HG03571 (cell line): Measurements from ENCODE around the gene RS1.

Experiments used
- ATAC-seq: cut with Tn5 transposase; IDR thresholded peaks from one replicate; pipeline ENCODE4 v1.9.1; 2021; ENCODE audit not compliant: unreplicated experiment

Gene RS1

DNA sequence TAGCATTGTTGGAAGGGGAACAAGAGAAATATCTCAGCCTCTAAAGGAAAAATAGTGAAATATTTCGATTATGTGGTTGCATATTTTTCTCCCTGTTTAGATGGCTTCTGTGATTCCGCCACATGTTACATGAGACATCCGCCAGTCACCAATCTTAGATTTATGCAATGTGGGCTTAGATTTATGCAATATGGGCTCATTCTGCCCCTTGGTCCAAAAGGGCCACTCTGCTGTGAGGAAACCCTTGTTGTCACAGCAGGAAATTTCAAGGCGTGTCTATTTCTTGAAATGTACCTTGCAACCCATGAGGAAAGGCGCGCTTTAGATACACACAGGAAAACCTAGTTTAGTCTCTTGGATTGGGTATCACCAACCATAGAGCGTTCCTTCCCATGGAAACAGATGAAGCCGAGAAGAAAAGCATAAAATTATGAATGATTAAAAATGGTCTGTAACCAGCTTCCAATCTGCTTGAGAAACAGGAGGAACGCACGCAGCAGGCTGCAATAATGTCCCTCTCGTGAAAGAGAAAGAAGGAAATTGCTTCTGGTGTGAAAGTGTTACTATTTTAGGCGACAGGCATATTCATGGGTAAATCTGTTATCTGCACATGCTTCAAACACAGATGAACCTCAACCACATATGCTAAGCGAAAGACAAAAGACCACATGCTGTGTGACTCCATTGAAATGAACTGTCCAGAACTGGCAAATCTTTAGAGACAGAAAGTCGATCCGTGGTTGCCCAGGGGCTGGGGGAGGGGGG lies 3.7 kb downstream of the RS1 start:
- ATAC-seq: no peak

DNA sequence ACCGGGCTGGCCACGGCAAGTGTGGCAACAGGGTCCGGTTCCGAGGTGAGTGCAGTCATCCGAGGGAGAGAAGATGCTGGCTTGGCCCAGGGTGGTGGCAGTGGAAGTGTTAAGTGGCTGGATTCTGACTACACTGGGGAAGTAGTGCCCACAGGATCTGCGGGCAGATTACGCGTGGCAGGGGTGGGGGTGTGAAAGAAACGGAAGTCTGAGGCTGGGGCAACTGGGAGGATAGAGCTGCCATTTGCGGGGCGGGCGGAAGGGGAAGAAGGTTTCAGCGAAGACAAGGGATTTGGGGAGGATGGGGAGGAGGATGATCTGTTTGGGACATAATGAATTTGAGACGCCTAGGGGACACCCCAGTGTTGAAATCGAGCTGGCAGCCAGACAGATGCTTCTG lies 5.3 kb downstream of the RS1 start:
- ATAC-seq: no peak

DNA sequence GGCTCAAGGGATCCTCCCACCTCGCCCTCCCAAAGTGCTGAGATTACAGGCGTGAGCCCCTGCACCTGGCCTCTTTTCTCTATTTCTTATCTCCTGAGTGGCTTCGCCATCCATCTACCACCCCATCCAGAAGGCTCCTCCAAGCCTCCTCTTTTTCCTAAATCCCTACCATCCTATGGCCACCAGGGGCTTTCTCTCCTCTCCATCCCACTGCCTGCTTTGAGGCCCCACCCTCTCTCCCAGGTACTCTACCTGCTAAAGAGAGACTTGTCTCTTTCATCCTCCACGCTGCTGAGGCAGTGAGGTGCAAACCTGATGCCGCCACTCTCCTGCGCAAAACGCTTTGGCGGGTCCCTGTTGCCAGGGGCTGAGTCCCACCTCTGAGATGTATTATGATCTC lies 7.0 kb downstream of the RS1 start:
- ATAC-seq: no peak

DNA sequence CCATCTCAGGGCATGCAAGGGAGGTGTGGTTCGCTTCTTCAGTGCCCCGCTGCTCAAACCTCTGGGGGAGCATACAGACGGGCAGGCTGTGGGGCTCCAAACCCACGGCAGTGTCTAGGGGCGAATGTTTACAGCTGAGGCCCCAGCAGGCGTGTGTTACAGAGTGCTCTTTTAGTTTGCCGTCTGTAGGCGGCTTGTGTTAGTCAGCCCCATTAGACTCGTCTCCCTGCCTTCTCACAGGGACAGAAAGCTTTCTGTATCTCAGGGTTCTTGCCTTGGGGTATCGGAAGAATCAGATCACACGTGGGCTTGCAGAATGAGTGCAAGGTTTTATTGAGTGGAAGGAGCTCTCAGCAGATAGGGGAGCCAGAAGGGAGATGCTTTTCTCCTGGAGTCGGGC lies 10.6 kb downstream of the RS1 start:
- ATAC-seq: no peak

DNA sequence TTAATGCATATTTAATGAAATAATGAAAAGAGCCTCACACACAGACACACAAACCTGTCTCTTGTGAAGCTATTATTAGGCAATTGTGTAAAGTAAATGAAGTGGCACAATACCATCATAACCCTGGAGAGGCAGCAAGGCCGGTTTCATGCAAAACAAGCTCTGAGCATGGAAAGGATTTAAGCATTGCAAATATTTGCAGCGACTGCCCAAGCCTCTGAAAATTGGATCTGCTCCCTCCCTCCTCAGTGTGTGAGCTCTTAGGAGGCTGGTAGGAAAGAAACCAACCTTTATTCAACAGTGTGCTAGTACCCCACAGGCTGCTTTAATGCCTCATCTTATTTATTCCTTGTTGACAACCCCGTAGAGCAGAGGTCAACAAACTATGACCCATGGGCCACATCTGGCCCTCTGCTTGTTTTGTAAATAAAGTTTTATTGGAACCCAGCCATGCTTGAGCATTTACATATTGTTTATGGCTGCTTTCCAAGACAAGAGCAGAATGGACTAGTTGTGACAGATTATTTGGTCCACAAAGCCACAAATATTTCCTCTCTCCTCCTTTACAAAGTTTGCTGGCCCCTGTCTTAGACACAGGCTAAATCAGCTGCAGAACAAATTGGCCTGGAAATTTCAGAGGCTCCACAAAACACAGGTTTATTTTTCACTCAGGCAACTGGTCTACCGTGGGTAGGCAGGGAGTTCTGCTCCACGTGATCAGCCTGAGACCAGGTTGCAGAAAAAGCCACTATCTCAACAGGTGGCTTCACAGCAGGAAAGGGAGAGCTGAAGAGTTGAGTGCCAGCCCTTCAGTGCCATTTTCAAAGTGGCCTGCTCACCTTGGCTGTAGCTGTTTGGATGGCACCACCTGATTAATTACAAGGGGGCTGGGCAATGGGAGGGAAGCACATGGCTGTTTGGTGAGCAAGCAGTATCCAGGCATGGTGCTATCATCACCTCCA lies 16.8 kb downstream of the RS1 start:
- ATAC-seq: no peak

DNA sequence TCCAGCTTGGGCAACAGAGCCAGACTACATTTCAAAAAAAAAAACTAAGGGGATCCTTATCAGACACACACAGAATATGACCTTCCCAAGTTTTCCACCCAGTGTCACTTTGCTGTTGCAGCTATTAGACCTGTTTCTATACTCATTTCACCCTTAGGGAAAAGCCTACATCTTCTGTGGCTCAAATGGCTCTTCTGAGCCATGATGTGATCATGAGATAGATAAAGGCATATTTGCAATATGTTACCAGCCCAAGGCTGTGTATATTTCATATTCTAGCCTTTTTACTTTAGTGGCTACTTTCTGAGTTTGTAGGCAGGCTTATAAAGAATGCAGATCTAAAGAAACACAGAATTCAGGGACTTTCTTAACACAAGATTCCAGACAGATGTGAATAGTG lies 19.3 kb downstream of the RS1 start:
- no peak for ATAC-seq

DNA sequence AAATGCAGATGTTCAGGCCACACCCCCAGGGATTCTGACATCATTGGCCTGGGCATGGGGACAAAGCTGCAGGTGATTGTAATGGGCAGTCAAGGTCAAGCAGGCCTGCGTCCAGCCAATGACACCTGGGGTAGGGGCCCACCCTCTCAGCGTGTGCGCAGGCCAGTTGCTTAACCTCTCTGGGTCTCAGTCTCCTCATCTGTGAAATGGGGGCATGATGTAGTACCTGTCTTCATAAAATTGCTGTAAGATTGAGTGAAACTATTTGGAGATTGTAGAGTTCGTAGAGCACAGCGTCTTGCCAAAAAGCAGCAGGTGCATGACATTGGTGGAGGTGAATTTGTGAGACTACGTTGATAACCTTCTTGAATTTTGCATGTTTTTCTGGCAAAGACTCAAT lies 21.2 kb downstream of the RS1 start:
- no peak for ATAC-seq

DNA sequence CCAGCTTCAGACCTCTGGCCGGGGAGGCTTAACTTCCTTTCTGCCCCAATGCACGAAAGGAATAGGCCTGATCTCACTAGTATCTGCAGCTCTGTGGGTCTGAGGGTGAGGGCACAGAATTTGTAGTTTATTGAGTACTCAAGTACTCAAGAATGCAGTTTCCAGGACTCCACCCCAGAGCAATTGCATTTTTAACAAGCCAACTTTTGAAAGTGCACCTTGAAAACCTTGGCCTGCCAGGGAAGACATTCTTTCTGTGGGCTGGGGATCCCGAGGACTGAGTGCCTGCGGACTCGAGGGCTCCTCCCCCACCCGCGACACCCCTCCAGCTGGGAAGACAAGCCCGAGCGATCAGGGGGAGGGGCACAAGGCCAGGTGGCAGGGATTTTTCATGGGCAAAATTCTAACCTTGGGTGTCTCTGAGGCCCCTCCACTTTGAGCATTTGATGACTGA lies 22.4 kb downstream of the RS1 start:
- ATAC-seq: no peak

DNA sequence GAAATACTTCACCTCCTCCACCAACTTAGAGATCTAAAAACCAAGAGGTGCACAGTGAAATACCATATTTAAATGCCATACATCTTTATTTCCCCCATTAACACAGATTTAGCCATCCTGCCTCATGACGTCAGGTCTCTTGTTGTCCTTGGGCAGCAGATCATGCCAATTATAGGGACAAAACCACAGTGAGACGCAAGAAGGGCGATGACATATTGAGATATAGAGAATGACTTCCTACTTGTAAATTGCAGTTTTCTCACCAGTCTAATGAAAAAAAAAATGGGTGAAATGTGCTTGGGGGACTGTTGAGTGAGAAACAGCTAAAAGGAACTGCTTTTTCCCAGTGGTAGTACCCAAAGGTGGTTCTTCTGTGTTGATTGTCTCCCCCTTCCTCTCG lies 24.3 kb downstream of the RS1 start:
- ATAC-seq: no peak

DNA sequence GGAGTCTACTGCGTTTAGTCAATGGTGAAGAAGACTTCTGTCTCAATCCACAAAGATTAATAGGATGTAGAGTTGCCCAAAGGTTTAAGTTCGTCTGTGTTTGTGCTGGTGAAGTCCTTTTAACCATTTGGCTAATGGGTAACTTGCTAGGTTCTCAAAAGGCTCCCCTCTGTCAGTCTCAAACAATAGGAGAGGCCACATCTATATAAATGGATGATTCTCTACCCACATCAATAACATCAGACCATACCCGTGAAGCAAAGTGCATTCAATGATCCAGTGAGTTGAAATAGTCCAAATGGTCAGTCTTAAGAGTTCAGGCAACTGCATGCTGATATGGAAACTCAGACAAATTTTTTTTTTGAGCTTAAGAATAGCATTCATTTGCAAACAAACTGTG lies 28.1 kb downstream of the RS1 start:
- no peak for ATAC-seq

DNA sequence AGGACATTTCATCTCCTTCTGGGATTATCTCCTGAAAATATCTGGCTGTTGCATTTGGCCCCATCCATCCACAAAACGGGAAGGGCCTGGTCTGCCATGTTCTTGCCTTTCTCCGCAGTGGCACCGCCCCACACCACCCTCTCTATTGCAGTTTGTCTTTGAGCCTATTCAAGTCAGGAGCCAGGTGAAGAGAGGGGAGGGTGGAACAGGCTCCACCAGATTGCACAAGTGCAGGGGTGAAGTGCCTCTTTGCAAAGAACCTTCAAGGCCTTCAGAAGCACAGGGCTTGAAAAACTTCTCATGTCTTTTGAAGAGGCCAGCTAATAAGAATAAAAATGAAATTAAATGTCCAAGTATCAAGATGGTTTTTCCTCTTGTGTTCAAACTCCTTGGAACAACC lies 28.7 kb downstream of the RS1 start:
- ATAC-seq: no peak

DNA sequence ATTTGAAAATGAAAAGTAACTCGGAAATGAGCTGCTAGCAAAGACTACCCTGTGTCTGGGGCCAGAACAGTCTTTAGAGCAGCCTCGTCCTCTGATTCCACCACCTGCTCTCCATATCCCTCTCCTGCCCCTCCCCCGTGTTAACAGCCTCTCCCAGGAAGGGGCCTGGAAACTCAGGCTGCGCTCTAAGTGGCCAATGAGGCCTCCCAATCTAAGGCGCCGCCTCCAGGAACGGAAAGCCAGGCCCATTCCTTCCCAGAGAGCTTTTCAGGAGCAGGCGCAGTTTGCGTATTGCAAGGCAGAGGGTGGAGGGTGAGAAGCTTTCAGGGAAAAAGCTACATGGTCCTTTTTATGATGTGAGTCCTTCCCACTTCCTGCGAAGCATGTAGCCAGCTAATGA lies 31.2 kb downstream of the RS1 start:
- ATAC-seq: no peak

DNA sequence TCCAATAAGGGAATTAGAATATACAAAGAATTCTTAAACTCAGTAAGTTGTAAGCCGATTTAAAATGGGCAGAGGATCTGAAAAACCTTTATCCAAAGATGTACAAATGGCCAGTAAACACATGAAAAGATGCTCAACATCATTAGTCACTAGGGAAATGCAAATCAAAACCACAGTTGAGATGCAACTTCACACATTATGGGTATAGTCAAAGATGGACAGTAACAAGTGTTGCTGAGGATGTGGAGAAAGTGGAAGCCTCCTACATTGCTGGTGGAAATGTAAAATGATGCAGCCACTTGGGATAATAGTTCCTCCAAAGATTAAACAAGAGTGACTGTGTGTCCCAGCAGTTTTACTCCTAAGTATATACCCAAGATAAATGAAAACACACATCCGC lies 32.6 kb downstream of the RS1 start:
- no peak for ATAC-seq

DNA sequence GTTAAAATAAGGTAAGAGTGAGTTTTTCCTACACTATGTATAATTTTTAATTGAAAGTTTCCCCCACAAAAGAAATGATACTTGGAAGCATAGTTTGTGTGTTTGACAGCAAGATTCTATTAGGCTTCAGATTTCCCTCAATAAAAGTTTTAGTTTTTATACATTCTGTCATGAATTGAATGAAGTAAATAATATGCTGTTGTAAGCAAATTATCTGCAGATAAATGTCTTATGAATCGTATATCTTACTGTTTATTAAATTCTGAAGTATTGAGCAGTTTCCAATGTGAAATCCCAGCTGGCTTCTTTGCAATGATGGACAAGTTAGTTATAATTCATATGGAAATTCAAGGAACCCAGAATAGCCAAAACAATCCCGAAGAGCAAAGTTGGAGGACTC lies 33.5 kb downstream of the RS1 start:
- ATAC-seq: no peak

DNA sequence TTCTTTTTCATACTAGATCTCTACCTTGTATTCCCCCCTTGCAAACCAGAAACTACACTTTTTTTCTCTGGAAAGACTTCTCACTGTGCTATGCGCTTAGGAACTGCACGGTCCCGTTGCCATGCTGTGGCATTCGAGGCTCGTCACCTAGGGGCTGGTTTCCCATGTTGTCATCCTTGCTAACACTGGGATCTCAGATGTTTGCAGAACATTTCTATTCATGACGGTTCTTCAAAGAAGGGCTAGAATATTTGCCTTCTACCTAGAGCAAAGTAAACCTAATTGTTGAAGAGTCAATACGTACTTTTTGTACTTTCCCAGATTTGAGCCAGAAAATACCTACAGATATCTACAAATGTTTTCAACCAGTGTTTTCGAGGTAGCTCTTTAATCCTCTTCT lies 41.0 kb downstream of the RS1 start:
- ATAC-seq: no peak

DNA sequence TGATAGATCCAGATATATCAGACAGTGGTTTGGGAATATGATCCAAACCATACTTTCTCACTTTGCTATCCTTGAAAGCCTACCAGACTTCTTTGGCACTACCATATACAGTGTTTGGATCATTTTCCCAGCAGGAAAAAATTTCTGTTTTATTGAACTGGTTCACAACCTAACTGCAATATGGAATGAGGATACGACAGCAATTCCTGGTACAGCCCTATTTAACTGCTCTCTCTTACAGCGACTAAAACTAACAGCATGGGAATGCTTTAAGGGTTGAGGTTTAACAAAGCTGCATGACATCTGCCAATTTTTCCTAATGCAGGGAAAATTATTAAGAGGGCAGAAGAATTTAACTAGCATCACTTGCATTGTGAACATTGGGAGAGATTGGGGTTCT lies 47.3 kb downstream of the RS1 start:
- ATAC-seq: no peak

DNA sequence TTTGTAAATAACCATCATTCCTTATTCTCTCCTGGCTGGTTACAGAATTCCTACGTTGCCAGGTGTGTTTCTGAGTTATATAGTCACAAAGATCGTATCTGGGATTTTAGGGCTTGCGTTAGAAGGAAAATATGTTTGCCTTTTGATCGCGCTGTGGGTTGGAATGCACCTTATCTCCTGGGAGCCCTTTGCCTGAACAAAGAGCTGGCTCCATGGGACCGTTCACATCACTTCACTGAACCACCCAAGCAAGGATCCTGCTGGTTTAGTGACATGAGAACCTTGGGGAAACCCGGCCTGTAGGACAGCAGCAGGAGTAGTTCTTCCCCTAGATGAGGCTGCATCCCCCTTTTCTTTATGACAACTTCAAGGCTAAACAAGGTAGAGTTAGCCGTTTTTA lies 51.6 kb downstream of the RS1 start:
- ATAC-seq: no peak

DNA sequence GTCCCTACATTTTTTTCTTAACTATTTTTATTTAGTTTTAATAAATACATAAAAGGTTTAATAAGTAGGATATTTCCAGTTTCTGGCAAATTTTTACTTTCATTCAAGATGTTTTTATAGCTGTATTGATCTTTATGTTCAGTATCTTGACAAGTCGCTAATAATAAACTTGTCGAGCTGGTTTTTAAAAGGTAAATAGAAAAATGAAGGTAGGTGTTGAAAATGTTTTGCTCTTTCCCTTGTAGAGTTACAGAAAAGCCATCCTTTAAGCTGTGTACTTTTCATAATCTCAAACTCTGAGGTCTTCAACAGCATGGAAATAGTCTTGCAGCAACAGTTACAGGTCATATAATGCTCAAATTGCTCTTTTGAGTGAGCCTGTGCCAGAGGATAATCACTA lies 52.6 kb downstream of the RS1 start:
- ATAC-seq: no peak

DNA sequence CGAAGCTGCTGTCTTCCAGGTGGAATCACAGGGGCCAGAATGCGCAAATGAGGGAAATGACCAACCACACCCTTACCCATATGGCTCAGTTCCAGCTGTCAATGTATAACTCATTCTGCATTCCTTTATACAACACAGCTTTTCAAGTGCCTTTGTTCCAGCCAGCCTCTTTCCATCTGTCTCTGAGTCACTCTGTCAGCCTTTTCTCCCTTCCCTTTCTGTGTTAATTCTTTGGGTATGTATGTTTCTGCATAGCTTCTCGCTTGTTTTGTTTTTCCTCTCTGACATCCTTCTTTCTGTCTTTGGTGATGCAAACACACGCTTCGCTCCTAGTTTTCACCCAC lies 54.5 kb downstream of the RS1 start:
- ATAC-seq: no peak

DNA sequence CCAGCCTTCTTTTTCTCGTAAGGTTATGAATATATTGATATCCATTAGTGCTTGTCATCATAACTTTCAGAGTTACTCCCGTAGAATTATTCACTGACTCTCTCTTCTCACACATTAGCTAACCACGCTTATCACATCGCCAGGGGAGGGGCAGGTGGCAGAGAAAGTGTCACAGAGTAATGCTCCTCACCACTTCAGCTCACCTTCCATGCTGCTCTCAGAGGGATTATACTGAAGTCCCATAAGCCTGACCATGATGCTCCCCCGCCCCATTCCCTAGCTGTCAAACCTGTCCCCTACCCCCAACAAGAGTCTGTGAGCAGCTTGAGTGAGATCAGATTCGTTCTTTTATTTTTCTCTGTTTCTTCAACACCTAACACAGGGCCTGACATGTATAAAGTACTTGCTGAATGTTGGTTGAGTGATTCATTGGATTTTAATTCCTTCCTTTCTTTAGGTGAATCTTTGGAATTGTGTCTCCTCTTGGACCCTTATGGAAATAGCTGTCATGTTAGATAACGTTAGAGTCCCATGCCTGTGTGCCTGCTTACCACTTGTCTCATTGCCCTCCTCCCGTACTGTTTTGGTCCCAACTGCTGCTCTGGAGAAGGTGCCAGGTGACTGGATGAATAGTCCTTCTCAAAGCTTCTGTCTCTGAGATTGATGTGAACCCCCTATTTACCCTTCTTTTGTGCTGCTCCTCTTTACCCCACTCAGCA lies 55.1 kb downstream of the RS1 start:
- ATAC-seq: no peak

DNA sequence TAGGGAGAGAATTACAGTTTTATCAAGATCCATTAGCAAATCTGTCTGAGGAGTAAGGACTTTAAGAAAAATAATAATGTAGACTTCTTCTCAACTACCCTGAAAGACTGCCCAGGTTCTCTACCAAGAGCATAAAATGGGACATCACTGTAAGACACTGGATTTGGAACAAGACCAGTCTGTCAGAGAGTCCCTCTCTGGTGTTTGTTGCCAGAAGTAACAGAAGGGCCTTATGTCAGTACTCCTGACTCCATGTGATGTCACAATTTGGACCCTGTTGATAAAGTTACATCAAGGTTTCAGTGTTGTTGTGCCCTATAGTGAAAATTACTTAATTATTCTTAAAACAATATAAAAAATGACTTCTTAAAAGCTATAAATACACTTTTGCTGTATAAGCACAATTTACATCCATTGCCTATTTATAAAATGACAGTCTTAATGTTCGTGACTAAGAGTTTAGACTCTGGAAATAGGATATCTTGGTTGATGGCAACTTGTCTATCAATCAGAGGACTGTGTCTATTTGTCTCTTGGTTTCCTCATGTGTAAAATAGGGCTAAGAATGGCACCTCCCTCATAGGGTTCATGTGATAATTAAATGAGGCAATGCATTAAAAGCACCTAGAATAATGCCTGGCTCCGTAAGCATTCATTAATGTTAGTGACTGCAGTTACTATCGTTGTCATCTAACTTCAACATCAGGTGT lies 57.8 kb downstream of the RS1 start:
- no peak for ATAC-seq
